Transverse colon (tissue), 4 donors: ENCODE measurements around the gene MYO15B. TPM values are rescaled to one million over a fixed set of nuclear protein-coding genes. Genes with fewer than 3 reads are reported as not detected.

ENCODE experiments used
- DNase-seq: peaks from one replicate; pipeline ENCODE4 v3.0.0-alpha.2; 2019
- H3K27ac ChIP-seq, 4 donors: fragments of 200-600 bp; sonication (generic); 2 replicates each; pipeline ENCODE4 v1.5.1; 2016 to 2018; ENCODE audit warnings: inconsistent platforms in 4 of 4
- H3K27me3 ChIP-seq: fragments of 200-600 bp; sonication (generic); 2 replicates; pipeline ENCODE4 v1.5.1; 2017; ENCODE audit warnings: inconsistent platforms
- H3K36me3 ChIP-seq, 4 donors: fragments of 200-600 bp; sonication (generic); 2 replicates each; pipeline ENCODE4 v1.5.1; 2017 to 2019; ENCODE audit warnings: inconsistent platforms in 4 of 4
- H3K4me1 ChIP-seq, 4 donors: fragments of 200-600 bp; sonication (generic); 2 replicates each; pipeline ENCODE4 v1.5.1; 2017 to 2020; ENCODE audit warnings: inconsistent platforms in 4 of 4
- H3K4me3 ChIP-seq, 4 donors: fragments of 200-600 bp; sonication (generic); 1 replicate in 1 of 4; 2 replicates in 3 of 4; pipeline versions ENCODE4 v1.5.1 to v1.6.1; 2017 to 2019; ENCODE audit warnings: inconsistent platforms in 4 of 4
- H3K9me3 ChIP-seq, 2 donors: fragments of 200-600 bp; sonication (generic); 2 replicates each; pipeline ENCODE4 v1.5.1; 2017 to 2019; ENCODE audit warnings: inconsistent platforms in 2 of 2
- CTCF ChIP-seq, 5 experiments: fragments of 200-600 bp in 3 of 5; fragments of 450-650 bp in 2 of 5; sonication (generic) in 3 of 5; IDR thresholded peaks; 1 replicate in 2 of 5; 2 replicates in 3 of 5; pipeline ENCODE4 v1.5.1; 2016 to 2017; ENCODE audit warnings: antibody characterized with exemption in 5 of 5, inconsistent platforms in 3 of 5, mild to moderate bottlenecking in 2 of 5, moderate library complexity in 1 of 5
- EP300 ChIP-seq: sonication (generic); formaldehyde crosslinking; IDR thresholded peaks from one replicate; pipeline ENCODE4 v1.6.1; 2017; ENCODE audit warnings: antibody characterized with exemption, low read depth
- POLR2A ChIP-seq: fragments of 450-650 bp; IDR thresholded peaks from one replicate; pipeline ENCODE4 v1.6.1; 2016; ENCODE audit warnings: antibody characterized with exemption, mild to moderate bottlenecking, moderate library complexity
- POLR2AphosphoS5 ChIP-seq, 3 donors: sonication (generic); formaldehyde crosslinking; IDR thresholded peaks; one replicate each; pipeline ENCODE4 v1.6.1; 2016; ENCODE audit warnings: antibody characterized with exemption in 3 of 3
- WGBS, 2 donors: methylation state at CpG; one replicate each; pipeline ENCODE4 v1.1.5; 2018; ENCODE audit warnings: low coverage in 1 of 2; 5-methylcytosine and 5-hydroxymethylcytosine counted together
- in situ Hi-C, 4 donors: fragments of 200-750 bp; cut with MboI; loops; one replicate each; pipeline versions ENCODE4 v1.15.0 to v1.15.1; 2017; ENCODE audit warnings: low sequenced_read_pairs in 3 of 4, low pct_ligation_motif_present in 1 of 4, low pct_unique_long_range_greater_than_20kb in 1 of 4
- intact Hi-C: fragments of 100-400 bp; cut with DNase I; formaldehyde crosslinking; loops from one replicate; pipeline ENCODE4 v1.15.1; 2023; ENCODE audit warnings: low total_unique reads
- total RNA-seq, 4 donors: library from RNA; depleted of rRNA; stranded (reverse); fragments of >200 nt; gene quantifications; one replicate each; pipeline ENCODE4 v1.1.0, GENCODE V29; 2016

Gene MYO15B
- total RNA-seq, 4 donors from 2014 or later: 59.3 to 1,778 (median 829) TPM

DNA sequence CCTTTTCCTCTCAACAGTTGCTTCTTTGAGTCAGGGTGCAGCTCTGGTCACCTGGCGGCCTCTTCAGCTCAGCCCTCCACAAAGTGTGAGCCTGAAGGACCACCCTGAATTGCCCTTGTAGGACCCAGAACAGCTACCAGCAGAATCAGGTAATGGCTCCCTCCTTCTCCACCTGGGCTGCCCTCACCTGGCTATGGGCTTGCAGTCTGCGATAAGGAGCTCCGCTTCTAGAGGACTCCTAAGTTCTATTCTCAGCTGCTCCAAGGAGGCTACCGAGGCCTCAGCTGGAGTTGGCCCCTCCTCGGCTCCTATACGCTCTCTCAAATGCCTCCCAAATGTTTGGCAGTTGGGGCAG, 59.0 kb downstream of the MYO15B start:
- H3K4me1 ChIP-seq: peaks cover 8 to 49% (median 25%) of the 10 kb centered on the region in 4 donors
- TF ChIP-seq POLR2A (no peak), CTCF (IDR thresholded peaks at IDR 0.05) (no peak), EP300 (no peak), POLR2AphosphoS5 (IDR thresholded peaks at IDR 0.05) (no peak)
- peaks cover 0 to 6% (median 0%) of the 10 kb centered on the region in 4 donors for H3K36me3 ChIP-seq
- H3K27ac ChIP-seq: peak overlapping the region; percentile 88 to 91 (median 90)
- intact Hi-C loops: no loop called here
- DNase-seq: no peak
- in situ Hi-C loops: no loop called here
- H3K27me3 ChIP-seq: no peaks in the 10 kb centered on the region
- no peak overlapping the region for H3K4me3 ChIP-seq
- WGBS, 2 donors: 47 to 89% methylated on average over 3 to 6 of the region's 6 CpGs
- H3K9me3 ChIP-seq: no peaks in the 10 kb centered on the region

- intact Hi-C loops: no loop called here
- Histone ChIP-seq H3K36me3 (peaks cover 0 to 6% (median 0%) of the 10 kb centered on the region in 4 donors), H3K9me3 (no peaks in the 10 kb centered on the region), H3K4me3 (no peak overlapping the region), H3K27me3 (no peaks in the 10 kb centered on the region), H3K4me1 (peaks cover 8 to 48% (median 22%) of the 10 kb centered on the region in 4 donors), H3K27ac (peak overlapping the region; percentile 88 to 91 (median 90))
- in situ Hi-C loops: no loop called here
- 91% methylated on average over 7 of the region's 7 CpGs; no CpG with 5 or more reads in 1 of the 2 donors for WGBS, 2 donors
- DNase-seq: no peak
- TF ChIP-seq POLR2AphosphoS5 (IDR thresholded peaks at IDR 0.05): no peak
- no peak for TF ChIP-seq EP300
- no peak for TF ChIP-seq POLR2A
- TF ChIP-seq CTCF (IDR thresholded peaks at IDR 0.05): no peak
These were observed 59.5 kb downstream of the MYO15B start for GRCh38 chr17:75647061-75647460.

DNA sequence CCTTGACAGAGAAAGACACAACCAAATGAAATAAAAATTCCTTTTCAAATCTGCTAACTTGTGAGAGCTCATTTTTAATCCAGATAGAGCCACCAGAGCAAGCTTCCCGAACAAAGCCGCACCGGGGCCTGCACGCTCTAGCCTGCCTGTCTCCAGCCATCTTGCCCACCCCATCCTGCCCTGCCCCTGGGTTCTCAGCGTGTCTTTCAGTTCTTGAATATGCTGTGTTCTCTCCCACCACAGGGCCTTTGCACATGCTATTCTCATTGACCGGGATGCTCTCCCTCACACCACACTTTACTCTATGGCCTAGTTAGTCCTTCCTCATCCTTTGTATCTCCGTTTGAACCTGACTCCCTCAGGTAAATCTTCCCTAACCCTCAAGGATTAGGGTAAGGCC, 60.3 kb downstream of the MYO15B start:
- H3K36me3 ChIP-seq: peaks cover 0 to 6% (median 0%) of the 10 kb centered on the region in 4 donors
- 94 to 100% methylated on average over 7 of the region's 7 CpGs for WGBS, 2 donors

DNA sequence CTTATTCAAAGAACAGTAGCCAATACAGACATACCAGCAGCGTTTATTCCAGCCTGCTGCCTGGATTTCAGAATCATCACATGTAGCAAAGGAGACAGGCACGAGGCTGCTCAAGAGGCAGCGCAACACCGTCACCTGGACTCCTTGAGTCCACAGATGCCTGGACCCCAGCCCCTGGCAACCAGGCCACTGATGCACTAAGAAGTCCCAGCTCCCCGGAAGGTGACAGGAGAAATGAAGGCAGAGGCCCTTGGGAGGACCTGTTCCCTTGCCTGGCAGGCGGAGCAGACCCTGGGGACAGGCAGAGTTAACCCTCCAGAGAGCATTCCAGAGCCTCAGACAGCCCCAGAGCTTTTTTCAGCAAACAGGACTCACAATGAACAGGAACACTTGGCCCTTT, 62.1 kb downstream of the MYO15B start:
- no peak for DNase-seq
- peaks cover 0 to 30% (median 14%) of the 10 kb centered on the region in 4 donors for H3K4me1 ChIP-seq
- H3K27me3 ChIP-seq: no peaks in the 10 kb centered on the region
- no peak overlapping the region for H3K4me3 ChIP-seq
- intact Hi-C loops: no loop called here
- in situ Hi-C loops: no loop called here
- no peaks in the 10 kb centered on the region for H3K9me3 ChIP-seq
- peak overlapping the region in 1 of 4 donors; percentile 5 for H3K27ac ChIP-seq
- WGBS, 2 donors: 86% methylated on average over 6 of the region's 6 CpGs; no CpG with 5 or more reads in 1 of the 2 donors
- no peak for TF ChIP-seq EP300
- no peak for TF ChIP-seq POLR2AphosphoS5 (IDR thresholded peaks at IDR 0.05)
- TF ChIP-seq CTCF (IDR thresholded peaks at IDR 0.05): no peak
- no peak for TF ChIP-seq POLR2A
- peaks cover 0 to 6% (median 0%) of the 10 kb centered on the region in 4 donors for H3K36me3 ChIP-seq

More for the DNA sequence above, 60.3 kb downstream of the MYO15B start:
- intact Hi-C loops (no loop called here), in situ Hi-C loops (no loop called here)
- H3K4me1 ChIP-seq: peaks cover 3 to 39% (median 18%) of the 10 kb centered on the region in 4 donors
- DNase-seq: no peak
- no peaks in the 10 kb centered on the region for H3K9me3 ChIP-seq
- no peak overlapping the region for H3K27ac ChIP-seq
- TF ChIP-seq POLR2AphosphoS5 (IDR thresholded peaks at IDR 0.05) (no peak), EP300 (no peak), CTCF (IDR thresholded peaks at IDR 0.05) (no peak), POLR2A (no peak)
- H3K4me3 ChIP-seq: no peak overlapping the region
- H3K27me3 ChIP-seq: no peaks in the 10 kb centered on the region
